Liver (tissue), 9 donors: ENCODE data around the gene BAAT. TPM values are rescaled to one million over a fixed set of nuclear protein-coding genes. Genes with fewer than 3 reads are reported as not detected.

ENCODE experiments used
- DNase-seq: peaks from one replicate; pipeline ENCODE4 v3.0.0-alpha.2; 2017; ENCODE audit warnings: low spot score
- H3K27ac ChIP-seq, 2 donors: one replicate each; pipeline ENCODE4 v1.7.0; 2013; ENCODE audit warnings: inconsistent platforms in 2 of 2, low read length in 2 of 2, control low read depth in 1 of 2, low read depth in 1 of 2, mild to moderate bottlenecking in 1 of 2
- H3K27me3 ChIP-seq, 4 donors: one replicate each; pipeline versions ENCODE4 v1.6.1 to v1.7.0; 2013; ENCODE audit warnings: low read length in 3 of 4, inconsistent platforms in 1 of 4, mild to moderate bottlenecking in 1 of 4, moderate library complexity in 1 of 4; ENCODE audit not compliant: control insufficient read depth in 4 of 4, insufficient read depth in 4 of 4
- H3K36me3 ChIP-seq, 4 donors: one replicate each; pipeline versions ENCODE4 v1.6.1 to v1.7.0; 2013; ENCODE audit warnings: low read length in 3 of 4, mild to moderate bottlenecking in 3 of 4, low read depth in 1 of 4, moderate library complexity in 1 of 4; ENCODE audit not compliant: control insufficient read depth in 4 of 4, insufficient read depth in 3 of 4
- H3K4me1 ChIP-seq, 4 donors: one replicate each; pipeline versions ENCODE4 v1.6.1 to v1.7.0; 2013; ENCODE audit warnings: low read length in 3 of 4, mild to moderate bottlenecking in 3 of 4, moderate library complexity in 1 of 4; ENCODE audit not compliant: control insufficient read depth in 4 of 4, insufficient read depth in 4 of 4
- H3K4me3 ChIP-seq, 3 donors: one replicate each; pipeline versions ENCODE4 v1.6.1 to v1.7.0; 2013; ENCODE audit warnings: low read length in 3 of 3, control low read depth in 1 of 3, low read depth in 1 of 3, mild to moderate bottlenecking in 1 of 3
- H3K9ac ChIP-seq, 2 donors: one replicate each; pipeline ENCODE4 v1.7.0; 2013; ENCODE audit warnings: low read length in 2 of 2, mild to moderate bottlenecking in 2 of 2, moderate library complexity in 2 of 2, control low read depth in 1 of 2, low read depth in 1 of 2
- H3K9me3 ChIP-seq, 4 donors: one replicate each; pipeline versions ENCODE4 v1.6.1 to v1.7.0; 2013; ENCODE audit warnings: low read length in 3 of 4; ENCODE audit not compliant: control insufficient read depth in 4 of 4
- ATF3 ChIP-seq: IDR thresholded peaks from 2 replicates; pipeline ENCODE4 v1.6.1; 2016; ENCODE audit warnings: antibody characterized with exemption
- CTCF ChIP-seq: fragments of 150-350 bp; IDR thresholded peaks from 2 replicates; pipeline ENCODE4 v1.5.1; 2017; ENCODE audit warnings: improper control_type of control experiment, low read depth, low read length; ENCODE audit not compliant: missing input control
- EGR1 ChIP-seq, 2 donors: IDR thresholded peaks; 2 replicates each; pipeline ENCODE4 v1.6.1; 2016 to 2018; ENCODE audit warnings: antibody characterized with exemption in 2 of 2, low read depth in 2 of 2
- FOXA1 ChIP-seq: IDR thresholded peaks from 2 replicates; pipeline ENCODE4 v1.6.1; 2016; ENCODE audit warnings: antibody characterized with exemption
- FOXA2 ChIP-seq: IDR thresholded peaks from 2 replicates; pipeline ENCODE4 v1.6.1; 2016; ENCODE audit warnings: antibody characterized with exemption
- GABPA ChIP-seq, 2 donors: IDR thresholded peaks in 1 of 2; conservative IDR thresholded peaks in 1 of 2; 2 replicates each; pipeline ENCODE4 v1.6.1; 2016; ENCODE audit warnings: antibody characterized with exemption in 2 of 2, mild to moderate bottlenecking in 1 of 2, moderate library complexity in 1 of 2
- HNF4A ChIP-seq, 2 donors: conservative IDR thresholded peaks; 2 replicates each; pipeline ENCODE4 v1.6.1; 2016; ENCODE audit warnings: antibody characterized with exemption in 2 of 2, mild to moderate bottlenecking in 2 of 2
- HNF4G ChIP-seq: IDR thresholded peaks from 2 replicates; pipeline ENCODE4 v1.6.1; 2016; ENCODE audit warnings: antibody characterized with exemption
- JUND ChIP-seq, 2 donors: IDR thresholded peaks; 2 replicates each; pipeline ENCODE4 v1.6.1; 2016; ENCODE audit warnings: antibody characterized with exemption in 2 of 2
- MAX ChIP-seq: IDR thresholded peaks from 2 replicates; pipeline ENCODE4 v1.6.1; 2016; ENCODE audit warnings: antibody characterized with exemption
- NR2F2 ChIP-seq: IDR thresholded peaks from 2 replicates; pipeline ENCODE4 v1.6.1; 2016; ENCODE audit warnings: antibody characterized with exemption
- RAD21 ChIP-seq, 2 donors: IDR thresholded peaks; 2 replicates each; pipeline ENCODE4 v1.6.1; 2016; ENCODE audit warnings: antibody characterized with exemption in 2 of 2, mild to moderate bottlenecking in 2 of 2
- REST ChIP-seq: IDR thresholded peaks from 2 replicates; pipeline ENCODE4 v1.6.1; 2016; ENCODE audit warnings: antibody characterized with exemption, mild to moderate bottlenecking
- SP1 ChIP-seq: IDR thresholded peaks from 2 replicates; pipeline ENCODE4 v1.6.1; 2018; ENCODE audit warnings: antibody characterized with exemption, mild to moderate bottlenecking
- TAF1 ChIP-seq: conservative IDR thresholded peaks from 2 replicates; pipeline ENCODE4 v1.6.1; 2016; ENCODE audit warnings: antibody characterized with exemption, mild to moderate bottlenecking
- YY1 ChIP-seq: IDR thresholded peaks from 2 replicates; pipeline ENCODE4 v1.6.1; 2016; ENCODE audit warnings: antibody characterized with exemption, mild to moderate bottlenecking
- ZBTB33 ChIP-seq: IDR thresholded peaks from 2 replicates; pipeline ENCODE4 v1.6.1; 2016; ENCODE audit warnings: antibody characterized with exemption
- WGBS: extraction: QIAGEN DNeasy Blood & Tissue Kit; methylation state at CpG from one replicate; pipeline ENCODE4 v1.1.7; 2013; 5-methylcytosine and 5-hydroxymethylcytosine counted together
- polyA plus RNA-seq, 2 donors: library from polyadenylated mRNA; stranded (reverse) in 1 of 2; unstranded in 1 of 2; fragments of 200-250 nt in 1 of 2; fragments of >200 nt in 1 of 2; fragmentation: Nextera tagmentation in 1 of 2; extraction: Ambion mirVana in 1 of 2; gene quantifications; one replicate each; pipeline versions ENCODE4 v1.2.1 to v1.2.3, GENCODE V29; 2013 to 2015
- total RNA-seq, 2 donors: library from RNA; depleted of rRNA; stranded (reverse); fragments of >200 nt; gene quantifications; one replicate each; pipeline ENCODE4 v1.2.3, GENCODE V29; 2014
- donor health status: healthy.
- donor health status: healthy.
- donor health status: healthy.
- donor health status: healthy.
- donor health status: healthy.

BAAT gene
- total and polyA plus RNA-seq, 4 donors: 31.9 to 275 (median 151) TPM

- TF ChIP-seq REST: no peak
These were observed 47.6 kb downstream of the BAAT start (continued) for GRCh38 chr9:101337237-101337636.

- no peak for TF ChIP-seq ATF3
- TF ChIP-seq HNF4G: no peak
- TF ChIP-seq SP1: no peak
- TF ChIP-seq FOXA2: no peak
- TF ChIP-seq GABPA (IDR thresholded peaks at IDR 0.05 in 1 of 2, conservative IDR thresholded peaks at IDR 0.05 in 1 of 2): no peak
- Histone ChIP-seq H3K27me3 (no peaks in the 10 kb centered on the region), H3K9me3 (no peaks in the 10 kb centered on the region), H3K27ac (no peak overlapping the region), H3K9ac (no peak overlapping the region), H3K36me3 (no peaks in the 10 kb centered on the region), H3K4me1 (peaks cover 4 to 13% (median 9%) of the 10 kb centered on the region in 4 donors), H3K4me3 (no peak overlapping the region)
- DNase-seq: no peak
These were observed 48.7 kb downstream of the BAAT start for GRCh38 chr9:101336091-101336490.

- no peak overlapping the region for H3K9ac ChIP-seq
- no peaks in the 10 kb centered on the region for H3K36me3 ChIP-seq
- H3K4me3 ChIP-seq: no peak overlapping the region
- peaks cover 4 to 20% (median 9%) of the 10 kb centered on the region in 4 donors for H3K4me1 ChIP-seq
- no peak overlapping the region for H3K27ac ChIP-seq
- no peaks in the 10 kb centered on the region for H3K27me3 ChIP-seq
- DNase-seq: no peak
- TF ChIP-seq HNF4A (conservative IDR thresholded peaks at IDR 0.05) (no peak), JUND (IDR thresholded peaks at IDR 0.05) (no peak), YY1 (no peak), RAD21 (IDR thresholded peaks at IDR 0.05) (no peak), MAX (no peak), FOXA1 (no peak), NR2F2 (no peak), REST (no peak), SP1 (no peak), ZBTB33 (no peak), GABPA (IDR thresholded peaks at IDR 0.05 in 1 of 2, conservative IDR thresholded peaks at IDR 0.05 in 1 of 2) (no peak), TAF1 (no peak), EGR1 (IDR thresholded peaks at IDR 0.05; ENCODE audit: low read depth in 2 of 2) (no peak), ATF3 (no peak), FOXA2 (no peak), CTCF (no peak)
- H3K9me3 ChIP-seq: no peaks in the 10 kb centered on the region
- 90% methylated on average over 25 of the region's 25 CpGs for WGBS
These were observed 50.7 kb downstream of the BAAT start for GRCh38 chr9:101333926-101334702.
